HUES6 (cell line): ENCODE data around the gene PLXDC2.

Experiments used
- H3K27ac ChIP-seq: 2 replicates; pipeline ENCODE4 v1.7.0; 2013; ENCODE audit warnings: low read depth, mild to moderate bottlenecking, low read length, inconsistent platforms
- H3K27me3 ChIP-seq: 2 replicates; pipeline ENCODE4 v1.6.1; 2013; ENCODE audit warnings: low read length; ENCODE audit not compliant: control insufficient read depth, insufficient read depth
- H3K36me3 ChIP-seq: 2 replicates; pipeline ENCODE4 v1.6.1; 2013; ENCODE audit warnings: low read length; ENCODE audit not compliant: control insufficient read depth, insufficient read depth
- H3K4me1 ChIP-seq: 2 replicates; pipeline ENCODE4 v1.6.1; 2013; ENCODE audit warnings: low read length; ENCODE audit not compliant: control insufficient read depth, insufficient read depth
- H3K4me3 ChIP-seq: 2 replicates; pipeline ENCODE4 v1.5.1; 2013; ENCODE audit warnings: low read depth, low read length
- H3K9ac ChIP-seq: one replicate; pipeline ENCODE4 v1.6.1; 2013; ENCODE audit warnings: mild to moderate bottlenecking, low read length
- H3K9me3 ChIP-seq: 2 replicates; pipeline ENCODE4 v1.6.1; 2013; ENCODE audit warnings: low read depth, low read length; ENCODE audit not compliant: control insufficient read depth, insufficient read depth

The PLXDC2 gene

GRCh38 chr10:19944911-19945663 lies 128.9 kb downstream of the PLXDC2 start:
- Histone ChIP-seq H3K4me1 (peaks cover 9% of the 10 kb centered on the region), H3K27me3 (no peaks in the 10 kb centered on the region), H3K9ac (no peak overlapping the region), H3K9me3 (peaks cover 5% of the 10 kb centered on the region; the same call in 1 of the 2 replicates), H3K36me3 (no peaks in the 10 kb centered on the region), H3K4me3 (no peak overlapping the region), H3K27ac (no peak overlapping the region)

DNA sequence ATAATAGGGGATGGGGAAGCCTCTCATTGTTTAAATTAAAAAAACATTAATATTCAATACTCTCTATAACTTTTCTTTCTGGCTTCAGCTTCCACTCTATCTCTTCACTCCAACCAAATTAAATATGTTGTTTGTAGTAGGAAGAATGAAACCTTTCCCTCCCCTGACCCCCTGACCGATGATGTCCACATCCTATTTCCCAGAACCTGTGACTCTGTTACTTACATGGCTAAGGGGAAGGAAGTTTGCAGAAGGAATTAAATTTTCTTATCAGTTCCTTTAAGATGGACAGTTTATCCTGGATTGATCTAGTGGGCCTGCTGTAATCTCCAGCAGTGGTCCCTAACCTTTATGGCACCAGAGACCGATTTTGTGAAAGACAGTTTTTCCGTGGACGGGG lies 130.0 kb downstream of the PLXDC2 start:
- Histone ChIP-seq H3K36me3 (no peaks in the 10 kb centered on the region), H3K4me3 (no peak overlapping the region), H3K9me3 (peaks cover 5% of the 10 kb centered on the region; the same call in 1 of the 2 replicates), H3K27me3 (no peaks in the 10 kb centered on the region), H3K4me1 (peaks cover 5% of the 10 kb centered on the region), H3K27ac (no peak overlapping the region), H3K9ac (no peak overlapping the region)

DNA sequence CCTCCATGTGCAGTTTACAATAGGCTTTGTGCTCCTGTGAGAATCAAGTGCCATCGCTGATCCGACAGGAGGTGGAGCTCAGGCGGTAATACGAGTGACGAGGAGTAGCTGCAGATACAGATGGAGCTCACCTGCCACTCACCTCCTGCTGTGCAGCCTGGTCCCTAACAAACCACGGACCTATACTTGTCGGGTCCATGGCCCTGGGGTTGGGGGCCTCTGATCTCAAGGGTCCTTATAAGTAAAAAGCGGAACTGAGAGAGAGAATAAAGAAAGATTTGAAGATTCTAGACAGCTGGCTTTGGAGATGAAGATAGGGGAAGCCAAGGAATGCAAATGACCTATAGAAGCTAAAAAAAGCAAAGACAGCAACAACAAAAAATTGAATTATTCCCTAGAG lies 130.6 kb downstream of the PLXDC2 start:
- Histone ChIP-seq H3K36me3 (no peaks in the 10 kb centered on the region), H3K27me3 (no peaks in the 10 kb centered on the region), H3K4me3 (no peak overlapping the region), H3K9ac (no peak overlapping the region), H3K4me1 (no peaks in the 10 kb centered on the region), H3K9me3 (peaks cover 5% of the 10 kb centered on the region; the same call in 1 of the 2 replicates), H3K27ac (no peak overlapping the region)

DNA sequence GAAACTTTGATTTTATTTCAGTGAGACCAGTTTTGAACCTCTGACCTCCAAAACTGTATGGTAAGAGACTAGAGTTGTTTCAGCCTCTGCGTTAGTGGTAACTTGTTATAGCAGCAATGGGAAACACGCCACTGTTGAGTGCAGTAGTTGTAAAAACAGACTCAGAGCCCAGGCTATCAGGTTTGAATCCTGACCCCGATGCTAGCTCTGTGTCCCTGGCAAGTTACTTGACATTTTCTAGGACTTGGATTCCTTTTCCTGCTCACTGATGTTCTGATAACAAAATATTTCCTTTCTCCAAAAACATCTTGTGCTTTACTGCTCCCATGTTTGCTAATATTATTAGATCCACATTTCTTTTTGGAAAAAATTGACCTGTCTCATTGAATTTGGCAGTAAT lies 131.0 kb downstream of the PLXDC2 start:
- Histone ChIP-seq H3K27ac (no peak overlapping the region), H3K27me3 (no peaks in the 10 kb centered on the region)

GRCh38 chr10:19947656-19948055 lies 131.4 kb downstream of the PLXDC2 start:
- Histone ChIP-seq H3K4me1 (no peaks in the 10 kb centered on the region), H3K9ac (no peak overlapping the region), H3K9me3 (peaks cover 5% of the 10 kb centered on the region; the same call in 1 of the 2 replicates), H3K27me3 (no peaks in the 10 kb centered on the region), H3K4me3 (no peak overlapping the region), H3K36me3 (no peaks in the 10 kb centered on the region), H3K27ac (no peak overlapping the region)

More for the DNA sequence above, 131.0 kb downstream of the PLXDC2 start:
- H3K36me3 ChIP-seq = no peaks in the 10 kb centered on the region
- no peak overlapping the region for H3K4me3 ChIP-seq
- no peaks in the 10 kb centered on the region for H3K4me1 ChIP-seq
- no peak overlapping the region for H3K9ac ChIP-seq
- peaks cover 5% of the 10 kb centered on the region; the same call in 1 of the 2 replicates for H3K9me3 ChIP-seq

DNA sequence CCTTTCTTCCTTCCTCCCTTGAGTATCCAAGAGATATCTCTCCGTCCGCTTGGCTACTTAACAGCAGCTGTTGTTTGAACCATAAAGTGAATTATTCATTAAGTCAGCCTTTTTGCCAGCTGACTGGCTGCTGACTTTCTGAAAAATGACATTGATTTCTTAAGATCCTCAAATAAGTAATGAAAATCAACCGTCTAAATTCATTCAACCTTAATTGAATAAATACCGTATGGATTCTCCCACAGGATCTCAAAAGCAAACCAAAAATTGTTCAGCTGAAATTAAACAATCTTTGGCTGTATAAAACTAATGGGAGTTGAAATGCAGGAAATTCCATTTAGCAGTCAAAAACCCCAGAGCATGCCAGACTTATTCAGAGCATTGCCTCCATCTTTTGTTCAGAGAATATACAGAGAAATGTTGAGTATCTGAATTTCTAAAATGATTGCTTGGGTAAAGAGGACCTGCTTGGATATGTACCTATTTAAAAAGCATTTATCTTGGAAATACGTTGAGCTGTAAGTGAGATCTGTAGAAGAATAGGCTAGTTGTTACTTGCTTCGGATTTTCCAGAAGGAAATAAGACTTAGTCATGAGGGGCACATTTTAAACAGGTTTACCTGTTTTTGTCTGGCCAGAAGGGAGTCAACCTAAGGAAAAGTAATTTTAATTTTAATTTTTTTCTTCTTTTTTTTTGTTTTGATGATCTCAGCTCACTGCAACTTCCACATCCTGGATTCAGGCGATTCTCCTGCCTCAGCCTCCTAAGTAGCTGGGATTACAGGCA lies 136.2 kb downstream of the PLXDC2 start:
- H3K27me3 ChIP-seq = no peaks in the 10 kb centered on the region
- H3K36me3 ChIP-seq = no peaks in the 10 kb centered on the region
- H3K4me1 ChIP-seq = no peaks in the 10 kb centered on the region
- no peak overlapping the region for H3K27ac ChIP-seq
- H3K9ac ChIP-seq = no peak overlapping the region
- H3K9me3 ChIP-seq = no peaks in the 10 kb centered on the region
- no peak overlapping the region for H3K4me3 ChIP-seq

DNA sequence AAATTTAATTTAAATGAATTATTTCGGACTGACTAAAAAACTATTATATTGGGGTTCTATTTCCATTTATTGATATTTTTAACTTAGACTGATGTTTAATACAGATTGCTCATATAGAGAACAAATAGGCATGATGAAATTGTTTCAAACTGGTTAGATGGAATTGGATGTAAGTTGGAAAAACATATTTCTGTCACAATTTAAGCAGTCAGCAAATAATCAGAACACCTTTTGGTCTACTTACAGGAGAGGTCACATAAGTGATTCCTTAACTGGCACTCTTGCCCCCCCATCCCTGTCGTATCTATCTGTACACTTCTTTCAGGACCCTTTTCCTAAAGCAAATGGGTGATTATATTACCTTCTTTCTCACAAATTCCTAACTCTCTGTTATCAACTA lies 138.4 kb downstream of the PLXDC2 start:
- no peak overlapping the region for H3K27ac ChIP-seq
- no peaks in the 10 kb centered on the region for H3K9me3 ChIP-seq
- H3K9ac ChIP-seq = no peak overlapping the region
- no peaks in the 10 kb centered on the region for H3K36me3 ChIP-seq
- no peak overlapping the region for H3K4me3 ChIP-seq
- H3K4me1 ChIP-seq = no peaks in the 10 kb centered on the region
- no peaks in the 10 kb centered on the region for H3K27me3 ChIP-seq

- H3K27ac ChIP-seq = no peak overlapping the region
- no peak overlapping the region for H3K9ac ChIP-seq
- H3K9me3 ChIP-seq = no peaks in the 10 kb centered on the region
- no peaks in the 10 kb centered on the region for H3K36me3 ChIP-seq
- H3K4me1 ChIP-seq = peaks cover 3% of the 10 kb centered on the region; the same call in 1 of the 2 replicates
- H3K27me3 ChIP-seq = no peaks in the 10 kb centered on the region
- H3K4me3 ChIP-seq = no peak overlapping the region
Observed at GRCh38 chr10:19956516-19957032, 140.3 kb downstream of the PLXDC2 start.

- peaks cover 3% of the 10 kb centered on the region; the same call in 1 of the 2 replicates for H3K4me1 ChIP-seq
Observed at GRCh38 chr10:19958787-19959186, 142.6 kb downstream of the PLXDC2 start.

DNA sequence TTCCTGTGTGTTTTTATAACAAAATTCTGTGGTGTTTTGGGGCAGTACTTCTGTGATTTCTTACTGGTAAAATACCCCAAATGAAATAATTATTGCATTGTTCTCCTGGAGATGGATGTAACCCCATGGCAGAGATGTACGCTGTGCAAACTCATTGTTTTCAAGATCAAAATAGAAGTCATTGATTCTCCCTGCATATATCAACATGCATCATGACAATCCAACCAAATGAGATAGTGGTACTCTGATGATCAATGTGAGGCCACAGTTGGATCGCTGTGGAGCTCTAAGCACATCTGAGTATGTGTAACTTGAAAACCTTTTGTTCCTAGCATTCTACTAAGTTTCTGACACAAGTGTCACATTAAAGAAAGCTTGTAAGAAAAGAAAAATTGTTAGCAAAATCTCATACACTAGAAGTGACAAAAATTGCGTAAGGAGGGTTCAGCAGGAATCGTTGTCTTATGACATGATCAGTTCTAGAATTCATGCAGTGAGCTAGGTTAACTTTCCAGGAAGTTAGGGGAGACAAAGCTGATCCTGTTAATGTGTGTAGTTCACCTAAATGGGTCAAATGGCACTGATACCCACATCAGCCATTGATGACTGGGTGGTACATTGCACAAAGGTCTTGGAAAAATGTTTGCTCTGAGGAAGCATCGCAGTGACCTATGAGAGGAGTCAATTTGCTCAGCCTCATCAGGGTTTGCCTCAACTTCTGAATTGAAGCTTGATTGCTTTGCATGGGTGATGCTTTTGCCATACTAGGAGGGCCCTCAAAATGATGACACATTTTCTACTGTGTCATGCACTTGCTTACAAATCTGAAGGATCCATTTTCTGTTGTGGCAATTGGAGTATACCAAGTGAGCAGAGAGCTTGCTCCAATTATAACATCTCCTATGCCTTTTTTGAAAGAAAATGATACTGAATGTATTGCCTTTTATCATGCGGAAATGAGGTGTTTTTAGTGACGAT lies 145.1 kb downstream of the PLXDC2 start:
- Histone ChIP-seq H3K9me3 (no peaks in the 10 kb centered on the region), H3K4me1 (peaks cover 19% of the 10 kb centered on the region), H3K4me3 (no peak overlapping the region), H3K36me3 (no peaks in the 10 kb centered on the region), H3K9ac (no peak overlapping the region), H3K27me3 (no peaks in the 10 kb centered on the region), H3K27ac (no peak overlapping the region)

More at GRCh38 chr10:19958787-19959186, 142.6 kb downstream of the PLXDC2 start:
- no peak overlapping the region for H3K27ac ChIP-seq
- H3K9me3 ChIP-seq = no peaks in the 10 kb centered on the region
- H3K4me3 ChIP-seq = no peak overlapping the region
- no peaks in the 10 kb centered on the region for H3K27me3 ChIP-seq
- no peaks in the 10 kb centered on the region for H3K36me3 ChIP-seq
- H3K9ac ChIP-seq = no peak overlapping the region
